ENCODE data around the gene ORMDL1. TPM values are rescaled to one million over a fixed set of nuclear protein-coding genes. Genes with fewer than 3 reads are reported as not detected.

The ORMDL1 gene
- total RNA-seq, 1 donor from 2014 or later, result 58.9 TPM

GRCh38 chr2:189824694-189825396, 40.7 kb upstream of the ORMDL1 start:
- Histone ChIP-seq H3K4me3 (no peak overlapping the region), H3K27me3 (no peaks in the 10 kb centered on the region), H3K36me3 (no peaks in the 10 kb centered on the region), H3K9me3 (no peaks in the 10 kb centered on the region), H3K4me1 (no peaks in the 10 kb centered on the region), H3K27ac (no peak overlapping the region)
- DNase-seq (ENCODE audit: extremely low spot score in 2 of 2), result no peak
- TF ChIP-seq CTCF (IDR thresholded peaks at IDR 0.05) (no peak), POLR2A (IDR thresholded peaks at IDR 0.05) (no peak), POLR2AphosphoS5 (IDR thresholded peaks at IDR 0.05; ENCODE audit: insufficient read depth in 1 of 2, low read depth in 1 of 2) (no peak)
- intact Hi-C loops (cut with DNase I), result no loop called here

DNA sequence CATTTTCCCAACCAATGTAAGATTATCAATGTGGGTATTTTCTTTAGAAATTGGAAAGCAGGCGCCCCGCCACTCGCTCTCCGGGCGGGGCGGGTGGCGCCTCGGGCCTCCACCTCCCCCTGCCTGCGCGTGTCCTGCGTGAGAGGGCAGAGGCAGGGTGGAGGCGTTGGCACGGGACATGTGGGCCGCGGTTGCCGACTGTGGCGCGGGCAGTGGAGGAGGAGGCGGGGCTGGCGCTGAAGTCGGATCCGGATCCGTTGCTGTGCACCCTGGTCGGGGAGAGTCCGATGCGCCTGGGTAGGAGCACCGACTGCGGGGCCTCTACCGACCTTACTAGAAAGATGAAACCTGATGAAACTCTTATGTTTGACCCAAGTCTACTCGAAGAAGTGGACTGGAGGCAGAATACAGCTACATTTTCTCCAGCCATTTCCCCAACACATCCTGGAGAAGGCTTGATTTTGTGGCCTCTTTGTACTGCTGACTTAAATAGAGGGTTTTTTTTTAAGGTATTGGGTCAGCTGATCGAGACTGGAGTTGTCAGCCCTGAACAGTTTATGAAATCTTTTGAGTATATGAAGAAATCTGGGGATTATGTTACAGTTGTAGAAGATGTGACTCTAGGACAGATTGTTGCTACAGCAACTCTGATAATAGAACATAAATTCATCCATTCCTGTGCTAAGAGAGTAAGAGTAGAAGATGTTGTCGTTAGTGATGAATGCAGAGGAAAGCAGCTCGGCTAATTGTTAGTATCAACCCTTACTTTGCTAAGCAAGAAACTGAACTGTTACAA, 38.0 kb upstream of the ORMDL1 start:
- Histone ChIP-seq H3K9me3 (no peaks in the 10 kb centered on the region), H3K27me3 (no peaks in the 10 kb centered on the region), H3K4me3 (no peak overlapping the region), H3K27ac (peak overlapping the region; percentile 65), H3K36me3 (peaks cover 0 to 16% of the 10 kb centered on the region in 2 donors), H3K4me1 (no peaks in the 10 kb centered on the region)
- no peak for DNase-seq (ENCODE audit: extremely low spot score in 2 of 2)
- intact Hi-C loops (cut with DNase I), result no loop called here
- TF ChIP-seq CTCF (IDR thresholded peaks at IDR 0.05), result no peak
- TF ChIP-seq POLR2AphosphoS5 (IDR thresholded peaks at IDR 0.05; ENCODE audit: insufficient read depth in 1 of 2, low read depth in 1 of 2), result no peak
- no peak for TF ChIP-seq POLR2A (IDR thresholded peaks at IDR 0.05)

- H3K36me3 ChIP-seq, result peaks cover 0 to 16% of the 10 kb centered on the region in 2 donors
- H3K27ac ChIP-seq, result no peak overlapping the region
- TF ChIP-seq CTCF (IDR thresholded peaks at IDR 0.05), result no peak
- TF ChIP-seq POLR2A (IDR thresholded peaks at IDR 0.05), result no peak
- TF ChIP-seq POLR2AphosphoS5 (IDR thresholded peaks at IDR 0.05; ENCODE audit: insufficient read depth in 1 of 2, low read depth in 1 of 2), result no peak
- intact Hi-C loops (cut with DNase I), result no loop called here
- H3K4me1 ChIP-seq, result no peaks in the 10 kb centered on the region
- H3K9me3 ChIP-seq, result no peaks in the 10 kb centered on the region
- no peak for DNase-seq (ENCODE audit: extremely low spot score in 2 of 2)
- H3K27me3 ChIP-seq, result no peaks in the 10 kb centered on the region
- H3K4me3 ChIP-seq, result no peak overlapping the region
Measured at GRCh38 chr2:189819297-189819704, 35.2 kb upstream of the ORMDL1 start.

- H3K36me3 ChIP-seq, result peaks cover 0 to 16% of the 10 kb centered on the region in 2 donors
- TF ChIP-seq POLR2A (IDR thresholded peaks at IDR 0.05) (no peak), POLR2AphosphoS5 (IDR thresholded peaks at IDR 0.05; ENCODE audit: insufficient read depth in 1 of 2, low read depth in 1 of 2) (no peak), CTCF (IDR thresholded peaks at IDR 0.05) (no peak)
- no peak for DNase-seq (ENCODE audit: extremely low spot score in 2 of 2)
- no peak overlapping the region for H3K27ac ChIP-seq
- no peaks in the 10 kb centered on the region for H3K4me1 ChIP-seq
- H3K4me3 ChIP-seq, result no peak overlapping the region
- intact Hi-C loops (cut with DNase I), result no loop called here
- H3K27me3 ChIP-seq, result no peaks in the 10 kb centered on the region
- H3K9me3 ChIP-seq, result no peaks in the 10 kb centered on the region
Measured at GRCh38 chr2:189818249-189819038, 34.3 kb upstream of the ORMDL1 start.
